ENCODE data around the gene COL15A1. TPM values are rescaled to one million over a fixed set of nuclear protein-coding genes. Genes with fewer than 3 reads are reported as not detected.

COL15A1 gene
- 0.16 and 3.5 TPM in 2 replicates for total RNA-seq

DNA sequence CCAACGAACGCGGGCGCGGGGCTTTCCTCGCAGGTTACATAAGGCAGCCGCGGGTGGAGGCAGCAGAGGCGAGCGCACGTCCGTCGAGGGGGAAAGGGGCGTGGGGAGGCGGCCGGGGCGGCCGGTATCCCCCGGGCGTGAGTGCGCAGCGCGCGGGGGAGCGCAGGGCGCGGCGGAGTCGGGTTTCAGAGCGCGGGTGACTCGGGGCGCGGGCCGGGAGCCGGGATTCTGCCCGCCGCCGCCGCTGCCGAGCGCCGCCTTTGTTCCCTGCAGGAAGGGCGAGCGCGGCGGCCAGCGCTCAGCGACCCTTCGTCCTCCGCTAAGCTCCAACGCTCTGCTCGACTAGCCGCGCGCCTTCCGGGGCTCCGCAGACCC lies at the start of gene COL15A1:
TSS of gene COL15A1 (plus strand) at position 226 of the 375 bp plus-strand sequence. CDS start 155 bp downstream, outside the sequence.

DNA sequence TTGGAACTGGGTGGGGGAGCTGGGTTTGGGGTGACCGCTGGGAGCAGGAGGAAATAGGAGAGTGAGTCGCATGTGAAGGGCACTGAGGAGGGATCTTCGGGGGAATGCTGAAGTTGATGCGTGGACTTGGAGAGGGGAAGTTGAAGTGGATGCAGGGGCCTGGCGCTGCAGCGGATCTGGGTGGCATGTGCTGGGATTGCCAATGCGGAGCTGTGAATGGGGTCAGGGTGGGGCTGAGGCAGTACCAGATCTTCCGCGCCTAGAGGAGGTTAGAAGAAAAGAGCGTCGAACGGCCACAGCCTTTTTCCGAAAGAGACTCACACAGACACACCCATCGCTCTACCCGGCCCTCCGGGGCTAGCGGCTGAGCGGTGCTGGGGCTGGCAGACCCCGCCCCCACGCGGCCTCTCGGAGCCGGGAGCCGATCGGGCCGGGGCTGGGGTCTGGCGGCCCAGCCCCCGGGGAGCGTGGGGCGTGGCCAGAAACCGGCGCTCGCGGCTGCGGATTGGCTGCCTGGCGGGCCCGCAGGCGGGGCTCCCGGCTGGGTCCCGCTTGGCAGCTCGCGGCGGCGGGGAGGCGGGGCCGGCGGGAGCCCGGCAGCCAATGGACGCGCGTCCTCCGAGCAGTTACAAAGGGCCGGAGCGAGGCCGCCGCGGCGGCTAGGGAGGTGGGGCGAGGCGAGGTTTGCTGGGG lies 160.9 kb downstream of the COL15A1 start, which contains the start of gene TGFBR1:
TSS of gene TGFBR1 (plus strand) at position 655 of the 693 bp plus-strand sequence. CDS start 93 bp downstream, outside the sequence.

Other genes with a start within 250 kb of the COL15A1 start
- under 0.01 and 0.98 TPM in 2 replicates for gene GABBR2, start 235.0 kb upstream of the COL15A1 start, total RNA-seq
- 24.1 and 39.4 TPM in 2 replicates for gene ANKS6, start 147.4 kb upstream of the COL15A1 start, total RNA-seq
- gene GALNT12, start 136.2 kb upstream of the COL15A1 start, total RNA-seq, result 10.3 and 15.2 TPM in 2 replicates
- 55.0 and 56.1 TPM in 2 replicates for gene TGFBR1, start 161.2 kb downstream of the COL15A1 start, total RNA-seq